Memory B cell (primary cell): ENCODE results near the gene ACBD4.

Experiments
- ATAC-seq: fragments of 150-1000 bp; cut with Tn5 transposase; 2 replicates; pipeline ENCODE4 v1.10.0; 2021; ENCODE audit warnings: low read depth, mild to moderate bottlenecking, moderate library complexity
- DNase-seq, 2 donors: peaks; one replicate each; pipeline ENCODE4 v3.0.0; 2022; ENCODE audit warnings: low spot score in 2 of 2
- H3K27ac Mint-ChIP-seq: one replicate; pipeline ENCODE4 v1.8.0; 2022; ENCODE audit warnings: mild to moderate bottlenecking, moderate library complexity, mixed read lengths
- H3K27me3 Mint-ChIP-seq: one replicate; pipeline ENCODE4 v1.8.0; 2022; ENCODE audit warnings: mixed read lengths
- H3K36me3 Mint-ChIP-seq: one replicate; pipeline ENCODE4 v1.8.0; 2022; ENCODE audit warnings: mild to moderate bottlenecking, mixed read lengths
- H3K4me1 Mint-ChIP-seq: one replicate; pipeline ENCODE4 v1.8.0; 2022; ENCODE audit warnings: mixed read lengths
- H3K4me3 Mint-ChIP-seq: one replicate; pipeline ENCODE4 v1.8.0; 2022; ENCODE audit warnings: mild to moderate bottlenecking, moderate library complexity, mixed read lengths
- H3K9me3 Mint-ChIP-seq: one replicate; pipeline ENCODE4 v1.8.0; 2022; ENCODE audit warnings: mixed read lengths

Gene ACBD4

DNA sequence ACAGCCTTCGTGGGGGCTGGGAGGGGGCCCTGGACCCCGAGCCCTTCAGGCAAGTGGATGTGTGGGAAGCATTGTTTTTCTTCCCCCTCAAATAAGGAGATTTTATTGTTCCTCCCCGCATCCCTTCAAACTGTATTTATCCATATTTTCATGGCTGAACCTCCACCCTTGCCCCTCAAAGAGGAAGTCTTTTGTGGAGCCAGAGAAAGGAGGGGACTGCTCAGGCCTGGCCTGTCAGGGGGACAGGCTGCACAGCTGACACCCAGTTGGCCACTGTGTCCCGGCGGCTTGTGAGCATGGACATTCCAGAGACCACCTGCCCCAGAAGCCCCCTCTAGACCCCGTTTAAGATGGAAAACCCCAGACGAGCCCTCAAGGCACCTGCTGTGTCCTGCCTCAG is 42.1 kb downstream of the ACBD4 start:
- no peak for ATAC-seq
- H3K4me1 Mint-ChIP-seq: peaks cover 5% of the 10 kb centered on the region
- no peak for DNase-seq
- H3K27me3 Mint-ChIP-seq: no peaks in the 10 kb centered on the region
- H3K9me3 Mint-ChIP-seq: no peaks in the 10 kb centered on the region
- H3K4me3 Mint-ChIP-seq: no peak overlapping the region
- H3K36me3 Mint-ChIP-seq: no peaks in the 10 kb centered on the region
- H3K27ac Mint-ChIP-seq: no peak overlapping the region

DNA sequence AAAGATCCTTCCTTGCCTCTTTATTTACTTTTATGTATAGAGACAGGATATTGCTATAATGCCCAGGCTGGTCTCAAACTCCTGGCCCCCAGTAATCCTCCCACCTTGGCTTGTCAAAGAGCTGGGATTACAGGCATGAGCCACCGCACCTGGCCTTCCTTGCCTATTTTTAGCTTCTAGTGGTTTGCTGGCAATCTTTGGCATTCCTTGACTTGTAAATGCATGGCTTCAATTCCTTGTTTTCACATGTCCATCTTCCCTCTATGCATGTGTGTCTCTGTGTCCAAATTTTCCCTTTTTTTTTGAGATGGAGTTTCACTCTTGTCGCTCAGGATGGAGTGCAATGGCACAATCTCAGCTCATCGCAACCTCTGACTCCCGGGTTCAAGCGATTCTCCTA is 48.7 kb downstream of the ACBD4 start:
- ATAC-seq: no peak
- H3K4me1 Mint-ChIP-seq: no peaks in the 10 kb centered on the region
- no peak for DNase-seq
- H3K27me3 Mint-ChIP-seq: peaks cover 5% of the 10 kb centered on the region
- no peak overlapping the region for H3K27ac Mint-ChIP-seq
- H3K4me3 Mint-ChIP-seq: no peak overlapping the region
- H3K36me3 Mint-ChIP-seq: no peaks in the 10 kb centered on the region
- H3K9me3 Mint-ChIP-seq: no peaks in the 10 kb centered on the region

DNA sequence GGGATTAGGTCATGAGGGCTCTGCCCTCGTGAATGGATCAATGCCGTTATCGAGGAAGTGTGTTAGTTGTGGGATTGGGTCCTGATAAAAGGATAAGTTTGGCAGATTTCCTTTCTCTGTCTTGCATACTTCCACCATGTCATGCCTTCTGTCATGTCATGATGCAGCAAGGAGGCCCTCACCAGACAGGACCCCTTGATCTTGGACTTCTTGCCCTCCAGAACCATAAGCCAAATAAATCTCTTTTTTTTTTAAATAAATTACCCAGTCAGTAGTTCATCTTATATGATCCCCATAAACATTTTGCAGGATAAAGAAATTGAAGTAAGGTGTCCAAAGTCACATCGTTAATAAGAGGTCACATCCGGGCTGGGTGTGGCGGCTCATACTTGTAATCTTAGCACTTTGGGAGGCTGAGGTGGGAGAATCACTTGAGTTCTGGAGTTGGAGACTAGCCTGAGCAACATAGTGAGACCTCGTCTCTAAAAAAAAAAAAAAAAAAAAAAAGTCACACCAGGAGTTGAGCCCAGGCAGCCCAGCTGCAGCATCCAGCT is 51.4 kb downstream of the ACBD4 start:
- Mint-ChIP-seq H3K4me1 (no peaks in the 10 kb centered on the region), H3K9me3 (no peaks in the 10 kb centered on the region), H3K36me3 (no peaks in the 10 kb centered on the region), H3K4me3 (no peak overlapping the region), H3K27me3 (peaks cover 5% of the 10 kb centered on the region), H3K27ac (no peak overlapping the region)
- DNase-seq (no peak), ATAC-seq (no peak)

GRCh38 chr17:45189009-45189408 is 53.5 kb downstream of the ACBD4 start:
- no peak overlapping the region for H3K4me3 Mint-ChIP-seq
- peaks cover 2% of the 10 kb centered on the region for H3K27me3 Mint-ChIP-seq
- no peaks in the 10 kb centered on the region for H3K4me1 Mint-ChIP-seq
- no peak for DNase-seq
- H3K36me3 Mint-ChIP-seq: no peaks in the 10 kb centered on the region
- no peaks in the 10 kb centered on the region for H3K9me3 Mint-ChIP-seq
- ATAC-seq: no peak
- no peak overlapping the region for H3K27ac Mint-ChIP-seq

DNA sequence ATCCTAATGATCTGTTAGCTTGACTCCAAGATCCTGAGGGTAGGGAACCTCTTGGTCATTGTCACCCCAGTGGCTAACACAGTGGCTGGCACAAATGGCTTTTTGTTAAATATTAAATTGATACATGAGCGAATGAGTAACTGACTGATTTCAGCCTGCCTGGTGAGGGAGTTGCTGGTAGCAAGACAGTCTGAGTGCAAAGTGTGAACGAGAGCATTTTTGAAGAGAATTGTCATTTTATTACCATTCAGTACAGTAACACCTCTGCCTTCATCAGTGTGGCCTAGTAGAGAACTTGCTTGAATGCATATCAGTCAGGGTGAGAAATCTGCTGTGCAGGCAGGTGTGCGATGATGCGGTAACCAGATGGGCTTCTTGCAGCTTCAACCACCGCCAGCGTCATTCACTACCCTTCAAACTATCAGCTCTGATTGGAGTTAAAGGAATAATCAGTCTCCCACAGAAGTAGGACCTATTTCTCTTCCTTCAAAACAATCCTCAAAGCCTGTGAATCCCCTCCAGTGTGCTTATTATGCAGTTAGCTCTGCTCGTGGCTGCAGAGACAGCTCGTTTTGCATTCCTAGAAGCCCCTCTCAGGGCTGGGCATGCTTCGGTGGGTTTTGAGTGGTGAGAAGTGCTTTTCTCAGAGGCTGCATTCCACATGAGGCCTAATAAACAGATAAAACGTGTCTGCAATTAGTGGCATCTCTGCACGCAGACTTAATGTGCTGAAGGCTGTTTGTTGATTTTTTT is 55.2 kb downstream of the ACBD4 start:
- DNase-seq (no peak), ATAC-seq (no peak)
- H3K4me3 Mint-ChIP-seq: no peak overlapping the region
- no peaks in the 10 kb centered on the region for H3K36me3 Mint-ChIP-seq
- H3K9me3 Mint-ChIP-seq: no peaks in the 10 kb centered on the region
- no peaks in the 10 kb centered on the region for H3K4me1 Mint-ChIP-seq
- H3K27me3 Mint-ChIP-seq: peaks cover 2% of the 10 kb centered on the region
- no peak overlapping the region for H3K27ac Mint-ChIP-seq
